WTC11 (cell line): Measurements from ENCODE around the gene WWOX.

Experiments used
- ETV6 ChIP-seq: sonication (generic); formaldehyde crosslinking; IDR thresholded peaks from 2 replicates; pipeline ENCODE4 v1.8.1; 2022; ENCODE audit warnings: mild to moderate bottlenecking, missing genetic modification reagents
- GABPB1 ChIP-seq: sonication (generic); formaldehyde crosslinking; IDR thresholded peaks from 2 replicates; pipeline ENCODE4 v1.8.1; 2023; ENCODE audit warnings: mild to moderate bottlenecking, missing genetic modification reagents
- GRHL2 ChIP-seq: fragments of 250-450 bp; sonication (Bioruptor Pico); IDR thresholded peaks from 2 replicates; pipeline ENCODE4 v1.8.0; 2022; ENCODE audit warnings: mild to moderate bottlenecking, moderate library complexity; ENCODE audit not compliant: insufficient replicate concordance, severe bottlenecking
- MXD4 ChIP-seq: fragments of 250-450 bp; sonication (Bioruptor Pico); IDR thresholded peaks from 2 replicates; pipeline ENCODE4 v1.8.0; 2021; ENCODE audit warnings: mild to moderate bottlenecking, moderate library complexity, borderline replicate concordance
- MYBL2 ChIP-seq: sonication (generic); formaldehyde crosslinking; IDR thresholded peaks from 2 replicates; pipeline ENCODE4 v1.8.1; 2023; ENCODE audit warnings: mild to moderate bottlenecking, moderate library complexity, missing genetic modification reagents
- NFE2L1 ChIP-seq: sonication (generic); formaldehyde crosslinking; IDR thresholded peaks from 2 replicates; pipeline ENCODE4 v1.8.1; 2023; ENCODE audit warnings: missing genetic modification reagents
- NR3C1 ChIP-seq: sonication (generic); formaldehyde crosslinking; conservative IDR thresholded peaks from 2 replicates; pipeline ENCODE4 v1.8.1; 2023; ENCODE audit warnings: low read depth, mild to moderate bottlenecking, missing genetic modification reagents
- SMAD3 ChIP-seq: sonication (generic); formaldehyde crosslinking; IDR thresholded peaks from 2 replicates; pipeline ENCODE4 v1.8.0; 2022; ENCODE audit warnings: missing genetic modification reagents, mild to moderate bottlenecking, borderline replicate concordance
- TEAD4 ChIP-seq: sonication (generic); formaldehyde crosslinking; IDR thresholded peaks from 2 replicates; pipeline ENCODE4 v1.8.0; 2022; ENCODE audit warnings: mild to moderate bottlenecking, missing genetic modification reagents
- USF2 ChIP-seq: sonication (generic); formaldehyde crosslinking; IDR thresholded peaks from 2 replicates; pipeline ENCODE4 v1.8.1; 2023; ENCODE audit warnings: mild to moderate bottlenecking, missing genetic modification reagents, moderate library complexity
- ZNF138 ChIP-seq: sonication (generic); formaldehyde crosslinking; conservative IDR thresholded peaks from 2 replicates; pipeline ENCODE4 v1.8.1; 2022; ENCODE audit warnings: mild to moderate bottlenecking, moderate library complexity, missing genetic modification reagents
- ZNF219 ChIP-seq: sonication (generic); formaldehyde crosslinking; IDR thresholded peaks from 2 replicates; pipeline ENCODE4 v1.8.0; 2023; ENCODE audit warnings: missing genetic modification reagents, mild to moderate bottlenecking, borderline replicate concordance
- ZNF281 ChIP-seq: sonication (generic); formaldehyde crosslinking; IDR thresholded peaks from 2 replicates; pipeline ENCODE4 v1.8.0; 2023; ENCODE audit warnings: mild to moderate bottlenecking, missing genetic modification reagents
- TF ChIP-seq, protein P1 (sequence below): fragments of 200-600 bp; IDR thresholded peaks from 2 replicates; pipeline ENCODE4 v1.8.0; 2022; ENCODE audit warnings: antibody characterized with exemption

- TF ChIP-seq, protein P1, sequence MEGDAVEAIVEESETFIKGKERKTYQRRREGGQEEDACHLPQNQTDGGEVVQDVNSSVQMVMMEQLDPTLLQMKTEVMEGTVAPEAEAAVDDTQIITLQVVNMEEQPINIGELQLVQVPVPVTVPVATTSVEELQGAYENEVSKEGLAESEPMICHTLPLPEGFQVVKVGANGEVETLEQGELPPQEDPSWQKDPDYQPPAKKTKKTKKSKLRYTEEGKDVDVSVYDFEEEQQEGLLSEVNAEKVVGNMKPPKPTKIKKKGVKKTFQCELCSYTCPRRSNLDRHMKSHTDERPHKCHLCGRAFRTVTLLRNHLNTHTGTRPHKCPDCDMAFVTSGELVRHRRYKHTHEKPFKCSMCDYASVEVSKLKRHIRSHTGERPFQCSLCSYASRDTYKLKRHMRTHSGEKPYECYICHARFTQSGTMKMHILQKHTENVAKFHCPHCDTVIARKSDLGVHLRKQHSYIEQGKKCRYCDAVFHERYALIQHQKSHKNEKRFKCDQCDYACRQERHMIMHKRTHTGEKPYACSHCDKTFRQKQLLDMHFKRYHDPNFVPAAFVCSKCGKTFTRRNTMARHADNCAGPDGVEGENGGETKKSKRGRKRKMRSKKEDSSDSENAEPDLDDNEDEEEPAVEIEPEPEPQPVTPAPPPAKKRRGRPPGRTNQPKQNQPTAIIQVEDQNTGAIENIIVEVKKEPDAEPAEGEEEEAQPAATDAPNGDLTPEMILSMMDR, result no peak
- no peak for TF ChIP-seq ETV6
- TF ChIP-seq NR3C1 (CRISPR knock-in tag), result no peak
- TF ChIP-seq SMAD3, result no peak
- TF ChIP-seq MXD4 (CRISPR knock-in tag), result no peak
- TF ChIP-seq MYBL2 (CRISPR knock-in tag), result no peak
- TF ChIP-seq GABPB1 (CRISPR knock-in tag), result no peak
- TF ChIP-seq NFE2L1 (CRISPR knock-in tag), result no peak
- TF ChIP-seq GRHL2 (CRISPR knock-in tag), result no peak
- TF ChIP-seq USF2 (CRISPR knock-in tag), result no peak
- no peak for TF ChIP-seq ZNF138 (CRISPR knock-in tag)
- no peak for TF ChIP-seq TEAD4 (CRISPR knock-in tag)
- TF ChIP-seq ZNF219 (CRISPR knock-in tag), result no peak
- no peak for TF ChIP-seq ZNF281
Observed at GRCh38 chr16:78611318-78611717, 511.9 kb downstream of the WWOX start.
